ENCODE results near the gene GRB2.

DNA sequence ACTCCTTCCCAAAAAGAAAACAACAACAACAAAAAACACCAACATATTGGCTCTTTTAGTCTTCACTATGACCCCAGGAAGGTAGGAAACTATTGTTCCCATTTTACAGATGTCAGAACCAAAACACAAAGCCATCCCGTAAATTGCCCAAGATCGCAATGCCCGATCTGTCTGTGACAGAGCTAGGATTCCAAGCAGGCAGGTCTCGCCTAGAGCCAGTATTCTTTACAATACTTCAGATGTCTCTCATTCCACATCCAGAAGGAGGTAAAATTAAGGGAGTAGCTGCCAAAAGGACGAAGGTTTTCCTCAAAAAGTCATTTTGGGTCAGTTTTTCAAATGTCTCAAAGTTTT, 21.7 kb downstream of the GRB2 start:
- no peak for TF ChIP-seq CTCF (IDR thresholded peaks at IDR 0.05; ENCODE audit: insufficient read depth, low read length)
- TF ChIP-seq SPI1 (IDR thresholded peaks at IDR 0.05; ENCODE audit: borderline replicate concordance, low read depth) = no peak
- no peak for TF ChIP-seq GABPA (IDR thresholded peaks at IDR 0.05; ENCODE audit: low read depth)
- TF ChIP-seq POLR2AphosphoS5 (IDR thresholded peaks at IDR 0.05; ENCODE audit: low read depth) = no peak
- TF ChIP-seq, protein P1, sequence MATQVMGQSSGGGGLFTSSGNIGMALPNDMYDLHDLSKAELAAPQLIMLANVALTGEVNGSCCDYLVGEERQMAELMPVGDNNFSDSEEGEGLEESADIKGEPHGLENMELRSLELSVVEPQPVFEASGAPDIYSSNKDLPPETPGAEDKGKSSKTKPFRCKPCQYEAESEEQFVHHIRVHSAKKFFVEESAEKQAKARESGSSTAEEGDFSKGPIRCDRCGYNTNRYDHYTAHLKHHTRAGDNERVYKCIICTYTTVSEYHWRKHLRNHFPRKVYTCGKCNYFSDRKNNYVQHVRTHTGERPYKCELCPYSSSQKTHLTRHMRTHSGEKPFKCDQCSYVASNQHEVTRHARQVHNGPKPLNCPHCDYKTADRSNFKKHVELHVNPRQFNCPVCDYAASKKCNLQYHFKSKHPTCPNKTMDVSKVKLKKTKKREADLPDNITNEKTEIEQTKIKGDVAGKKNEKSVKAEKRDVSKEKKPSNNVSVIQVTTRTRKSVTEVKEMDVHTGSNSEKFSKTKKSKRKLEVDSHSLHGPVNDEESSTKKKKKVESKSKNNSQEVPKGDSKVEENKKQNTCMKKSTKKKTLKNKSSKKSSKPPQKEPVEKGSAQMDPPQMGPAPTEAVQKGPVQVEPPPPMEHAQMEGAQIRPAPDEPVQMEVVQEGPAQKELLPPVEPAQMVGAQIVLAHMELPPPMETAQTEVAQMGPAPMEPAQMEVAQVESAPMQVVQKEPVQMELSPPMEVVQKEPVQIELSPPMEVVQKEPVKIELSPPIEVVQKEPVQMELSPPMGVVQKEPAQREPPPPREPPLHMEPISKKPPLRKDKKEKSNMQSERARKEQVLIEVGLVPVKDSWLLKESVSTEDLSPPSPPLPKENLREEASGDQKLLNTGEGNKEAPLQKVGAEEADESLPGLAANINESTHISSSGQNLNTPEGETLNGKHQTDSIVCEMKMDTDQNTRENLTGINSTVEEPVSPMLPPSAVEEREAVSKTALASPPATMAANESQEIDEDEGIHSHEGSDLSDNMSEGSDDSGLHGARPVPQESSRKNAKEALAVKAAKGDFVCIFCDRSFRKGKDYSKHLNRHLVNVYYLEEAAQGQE (IDR thresholded peaks at IDR 0.05; ENCODE audit: insufficient replicate concordance, low read depth) = no peak
